ENCODE measurements around the gene HADHB.

HADHB gene

DNA sequence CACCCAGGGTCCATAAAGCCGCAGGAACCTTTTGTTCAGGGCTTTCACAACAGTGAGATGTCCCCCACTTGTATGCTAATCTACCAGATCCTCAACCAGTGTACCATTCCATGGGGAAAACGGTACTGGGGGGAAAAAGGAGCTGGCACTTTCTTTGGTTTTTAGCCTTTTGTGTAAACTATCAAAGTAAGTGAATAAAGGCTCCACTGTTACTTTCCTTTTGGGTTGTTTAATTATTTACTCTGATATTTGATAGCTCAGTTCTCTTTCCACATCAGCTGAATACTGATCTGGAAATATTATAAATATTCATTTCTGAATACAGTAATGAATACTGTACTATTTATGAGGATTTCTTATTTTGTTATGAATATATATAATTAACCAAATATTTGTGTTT, 20.6 kb upstream of the HADHB start:
- no peak for TF ChIP-seq CTCF (IDR thresholded peaks at IDR 0.05; ENCODE audit: extremely low read depth, insufficient read depth, missing control alignments)
- no peak for DNase-seq (ENCODE audit: low spot score)
- in situ Hi-C loops (cut with MboI; ENCODE audit: low pct_unique_long_range_greater_than_20kb, low sequenced_read_pairs, unreplicated experiment), result no loop called here

DNA sequence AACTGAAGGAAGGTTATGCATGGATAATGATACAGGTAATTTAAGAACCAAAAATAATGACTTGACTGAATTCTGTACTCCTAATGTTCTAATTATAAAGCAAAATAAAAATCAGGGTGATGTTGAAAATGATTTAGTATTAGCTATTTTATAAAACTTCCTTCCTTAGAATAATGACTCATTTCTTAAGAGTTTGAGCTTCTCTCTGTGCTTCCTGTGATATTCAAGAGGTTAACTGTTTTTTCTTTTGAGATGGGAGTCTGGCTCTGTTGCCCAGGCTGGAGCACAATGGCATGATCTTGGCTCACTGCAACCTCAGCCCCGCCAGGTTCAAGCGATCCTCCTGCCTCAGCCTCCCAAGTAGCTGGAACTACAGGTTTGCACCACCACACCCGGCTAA, 15.1 kb upstream of the HADHB start:
- DNase-seq (ENCODE audit: low spot score), result no peak
- in situ Hi-C loops (cut with MboI; ENCODE audit: low pct_unique_long_range_greater_than_20kb, low sequenced_read_pairs, unreplicated experiment), result no loop called here
- TF ChIP-seq CTCF (IDR thresholded peaks at IDR 0.05; ENCODE audit: extremely low read depth, insufficient read depth, missing control alignments), result no peak

DNA sequence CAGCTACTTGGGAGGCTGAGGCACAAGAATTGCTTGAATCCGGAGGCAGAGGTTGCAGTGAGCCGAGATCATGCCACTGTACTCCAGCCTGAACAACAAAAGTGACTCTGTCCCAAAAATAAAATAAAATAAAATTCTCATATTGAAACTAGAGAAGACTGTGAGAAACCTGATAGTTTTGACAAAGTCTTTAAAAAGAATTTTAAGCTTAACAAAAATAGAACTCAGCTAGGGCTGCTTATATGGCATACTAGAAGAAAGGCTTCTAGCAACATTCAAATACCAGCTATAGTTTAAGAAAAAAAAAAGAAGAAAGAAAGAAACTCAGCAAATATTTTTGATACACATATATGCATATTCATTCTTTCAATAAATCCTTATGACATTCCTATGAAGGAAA, 13.9 kb upstream of the HADHB start:
- in situ Hi-C loops (cut with MboI; ENCODE audit: low pct_unique_long_range_greater_than_20kb, low sequenced_read_pairs, unreplicated experiment), result no loop called here
- TF ChIP-seq CTCF (IDR thresholded peaks at IDR 0.05; ENCODE audit: extremely low read depth, insufficient read depth, missing control alignments), result no peak
- DNase-seq (ENCODE audit: low spot score), result no peak

DNA sequence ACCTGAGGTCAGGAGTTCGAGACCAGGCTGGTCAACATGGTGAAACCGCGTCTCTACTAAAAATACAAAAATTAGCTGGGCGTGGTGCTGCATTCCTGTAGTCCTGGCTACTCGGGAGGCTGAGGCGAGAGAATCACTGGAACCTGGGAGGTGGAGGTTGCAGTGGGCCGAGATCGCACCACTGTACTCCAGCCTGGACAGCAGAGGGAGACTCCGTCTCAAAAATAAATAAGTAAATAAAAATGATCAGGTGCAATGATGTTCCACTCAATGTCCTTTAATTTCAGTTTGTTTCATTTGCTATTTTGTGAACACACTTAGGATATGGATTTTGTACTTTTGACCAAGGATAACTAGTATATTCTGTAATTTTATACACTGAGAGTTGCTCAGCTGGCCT, 9.7 kb upstream of the HADHB start:
- DNase-seq (ENCODE audit: low spot score), result no peak

DNA sequence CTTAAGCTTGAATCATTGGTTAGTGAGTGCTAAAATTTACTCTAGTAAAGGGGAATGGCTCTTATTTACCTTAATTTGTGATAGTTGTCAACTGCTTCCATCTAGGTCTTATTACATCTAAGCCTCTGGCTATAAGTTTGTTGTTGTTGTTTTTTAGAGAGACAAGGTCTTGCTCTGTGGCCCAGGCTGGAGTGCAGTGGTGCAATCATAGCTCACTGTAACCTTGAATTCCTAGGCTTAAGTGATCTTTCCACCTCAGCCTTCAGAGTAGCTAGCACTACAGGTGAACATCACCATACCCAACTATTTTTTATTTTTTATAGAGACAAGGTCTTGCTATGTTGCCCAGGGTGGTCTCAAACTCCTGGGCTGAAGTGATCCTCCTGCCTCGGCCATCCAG, 6.9 kb upstream of the HADHB start:
- in situ Hi-C loops (cut with MboI; ENCODE audit: low pct_unique_long_range_greater_than_20kb, low sequenced_read_pairs, unreplicated experiment), result no loop called here
- no peak for TF ChIP-seq CTCF (IDR thresholded peaks at IDR 0.05; ENCODE audit: extremely low read depth, insufficient read depth, missing control alignments)
- DNase-seq (ENCODE audit: low spot score), result no peak

More for the DNA sequence above, 9.7 kb upstream of the HADHB start:
- peak; percentile 25 for TF ChIP-seq CTCF (IDR thresholded peaks at IDR 0.05; ENCODE audit: extremely low read depth, insufficient read depth, missing control alignments)
- in situ Hi-C loops (cut with MboI; ENCODE audit: low pct_unique_long_range_greater_than_20kb, low sequenced_read_pairs, unreplicated experiment), result no loop called here

- TF ChIP-seq CTCF (IDR thresholded peaks at IDR 0.05; ENCODE audit: extremely low read depth, insufficient read depth, missing control alignments), result no peak
- in situ Hi-C loops (cut with MboI; ENCODE audit: low pct_unique_long_range_greater_than_20kb, low sequenced_read_pairs, unreplicated experiment), result no loop called here
- no peak for DNase-seq (ENCODE audit: low spot score)
These were observed 6.3 kb upstream of the HADHB start for GRCh38 chr2:26238311-26238958.
